H9 (cell line): ENCODE data around the gene CBLB. TPM values are rescaled to one million over a fixed set of nuclear protein-coding genes. Genes with fewer than 3 reads are reported as not detected.

Experiments used
- DNase-seq: peaks from one replicate; pipeline ENCODE4 v3.0.0-alpha.2; 2017
- H2AFZ ChIP-seq: one replicate; pipeline ENCODE4 v1.6.1; 2013; ENCODE audit warnings: mild to moderate bottlenecking, low read length, control low read depth, moderate library complexity
- H2AK5ac ChIP-seq: 2 replicates; pipeline ENCODE4 v1.6.1; 2013; ENCODE audit warnings: low read length, control low read depth, mixed read lengths; ENCODE audit not compliant: insufficient read length
- H2BK120ac ChIP-seq: one replicate; pipeline ENCODE4 v1.6.1; 2013; ENCODE audit warnings: low read depth, mild to moderate bottlenecking, low read length, control low read depth, inconsistent platforms; ENCODE audit not compliant: poor library complexity, severe bottlenecking
- H2BK12ac ChIP-seq: 2 replicates; pipeline ENCODE4 v1.6.1; 2013; ENCODE audit warnings: low read length, control low read depth, mixed read lengths, low read depth; ENCODE audit not compliant: insufficient read length
- H2BK15ac ChIP-seq: 2 replicates; pipeline ENCODE4 v1.6.1; 2013; ENCODE audit warnings: low read depth, low read length, control low read depth
- H2BK20ac ChIP-seq: one replicate; pipeline ENCODE4 v1.6.1; 2013; ENCODE audit warnings: low read depth, mild to moderate bottlenecking, low read length, control low read depth, inconsistent platforms; ENCODE audit not compliant: poor library complexity, severe bottlenecking
- H2BK5ac ChIP-seq: 2 replicates; pipeline ENCODE4 v1.6.1; 2013; ENCODE audit warnings: low read length, control low read depth, mixed read lengths; ENCODE audit not compliant: insufficient read length
- H3K14ac ChIP-seq: 2 replicates; pipeline ENCODE4 v1.6.1; 2013; ENCODE audit warnings: low read length, control low read depth; ENCODE audit not compliant: insufficient read depth
- H3K18ac ChIP-seq: 2 replicates; pipeline ENCODE4 v1.6.1; 2013; ENCODE audit warnings: low read depth, mild to moderate bottlenecking, mixed read lengths, low read length, control low read depth; ENCODE audit not compliant: insufficient read length
- H3K23ac ChIP-seq: 2 replicates; pipeline ENCODE4 v1.6.1; 2013; ENCODE audit warnings: low read length, control low read depth, mixed read lengths, low read depth; ENCODE audit not compliant: insufficient read length
- H3K23me2 ChIP-seq: 2 replicates; pipeline ENCODE4 v1.6.1; 2013; ENCODE audit warnings: low read depth, mild to moderate bottlenecking, mixed read lengths, low read length, control low read depth; ENCODE audit not compliant: insufficient read length, poor library complexity, severe bottlenecking
- H3K27ac ChIP-seq: 2 replicates; pipeline ENCODE4 v1.5.1; 2013; ENCODE audit warnings: low read length, control low read depth, mixed read lengths, low read depth; ENCODE audit not compliant: insufficient read length
- H3K27me3 ChIP-seq: 2 replicates; pipeline ENCODE4 v1.6.1; 2013; ENCODE audit warnings: low read length, control low read depth, inconsistent platforms; ENCODE audit not compliant: insufficient read depth
- H3K4ac ChIP-seq: 2 replicates; pipeline ENCODE4 v1.6.1; 2013; ENCODE audit warnings: low read depth, mild to moderate bottlenecking, control low read depth, inconsistent platforms, low read length, moderate library complexity
- H3K4me1 ChIP-seq: 2 replicates; pipeline ENCODE4 v1.6.1; 2013; ENCODE audit warnings: low read length, control low read depth, inconsistent platforms; ENCODE audit not compliant: insufficient read depth
- H3K4me2 ChIP-seq: 2 replicates; pipeline ENCODE4 v1.6.1; 2013; ENCODE audit warnings: low read length, control low read depth, mixed read lengths; ENCODE audit not compliant: insufficient read length, insufficient read depth
- H3K56ac ChIP-seq: 2 replicates; pipeline ENCODE4 v1.6.1; 2013; ENCODE audit warnings: low read depth, mild to moderate bottlenecking, mixed read lengths, low read length, control low read depth; ENCODE audit not compliant: insufficient read length
- H3K79me1 ChIP-seq: 2 replicates; pipeline ENCODE4 v1.6.1; 2013; ENCODE audit warnings: low read depth, mild to moderate bottlenecking, moderate library complexity, low read length, control low read depth, inconsistent platforms; ENCODE audit not compliant: insufficient read depth, poor library complexity, severe bottlenecking
- H3K79me2 ChIP-seq: 2 replicates; pipeline ENCODE4 v1.6.1; 2013; ENCODE audit warnings: low read length, control low read depth, inconsistent platforms; ENCODE audit not compliant: insufficient read depth
- H3K9ac ChIP-seq: 2 replicates; pipeline ENCODE4 v1.6.1; 2013; ENCODE audit warnings: low read length, control low read depth, mixed read lengths; ENCODE audit not compliant: insufficient read length; ENCODE audit errors: extremely low read depth
- H3K9me3 ChIP-seq: one replicate; pipeline ENCODE4 v1.6.1; 2013; ENCODE audit warnings: low read depth, low read length, inconsistent platforms; ENCODE audit not compliant: control insufficient read depth
- H3T11ph ChIP-seq: one replicate; pipeline ENCODE4 v1.6.1; 2013; ENCODE audit warnings: mild to moderate bottlenecking, low read length, control low read depth, inconsistent platforms
- H4K20me1 ChIP-seq: one replicate; pipeline ENCODE4 v1.6.1; 2013; ENCODE audit not compliant: control insufficient read depth, insufficient read length, insufficient read depth
- H4K5ac ChIP-seq: 2 replicates; pipeline ENCODE4 v1.6.1; 2013; ENCODE audit warnings: low read depth, mild to moderate bottlenecking, mixed read lengths, low read length, control low read depth; ENCODE audit not compliant: insufficient read length
- H4K8ac ChIP-seq: replicated peaks from 2 replicates; pipeline ENCODE4 v1.6.1; 2013; ENCODE audit warnings: low read length, control low read depth, mixed read lengths, low read depth; ENCODE audit not compliant: insufficient read length
- H4K91ac ChIP-seq: 2 replicates; pipeline ENCODE4 v1.6.1; 2013; ENCODE audit warnings: low read depth, mild to moderate bottlenecking, moderate library complexity, mixed read lengths, low read length, control low read depth; ENCODE audit not compliant: insufficient read length
- H3K27ac Mint-ChIP-seq, 3 experiments: 2 replicates in 2 of 3; 3 replicates in 1 of 3; pipeline ENCODE4 v1.8.0; 2020 to 2021; ENCODE audit warnings: mixed read lengths in 3 of 3, mild to moderate bottlenecking in 1 of 3, moderate library complexity in 1 of 3
- H3K27me3 Mint-ChIP-seq: 2 replicates; pipeline ENCODE4 v1.8.0; 2021; ENCODE audit warnings: low read depth, mild to moderate bottlenecking, moderate library complexity, mixed read lengths
- H3K36me3 Mint-ChIP-seq, 3 experiments: 2 replicates in 2 of 3; 3 replicates in 1 of 3; pipeline ENCODE4 v1.8.0; 2020 to 2021; ENCODE audit warnings: low read depth in 3 of 3, mixed read lengths in 3 of 3; ENCODE audit not compliant: insufficient read depth in 1 of 3
- H3K4me1 Mint-ChIP-seq, 2 experiments: 2 replicates each; pipeline ENCODE4 v1.8.0; 2020; ENCODE audit warnings: mixed read lengths in 2 of 2
- H3K4me3 Mint-ChIP-seq, 2 experiments: 2 replicates in 1 of 2; 3 replicates in 1 of 2; pipeline ENCODE4 v1.8.0; 2020 to 2021; ENCODE audit warnings: mild to moderate bottlenecking in 2 of 2, mixed read lengths in 2 of 2, moderate library complexity in 1 of 2
- H3K9me3 Mint-ChIP-seq, 2 experiments: 2 replicates in 1 of 2; 3 replicates in 1 of 2; pipeline ENCODE4 v1.8.0; 2020; ENCODE audit warnings: mild to moderate bottlenecking in 2 of 2, mixed read lengths in 2 of 2, moderate library complexity in 1 of 2
- WGBS: extraction: QIAGEN DNeasy Blood & Tissue Kit; methylation state at CpG from one replicate; pipeline ENCODE4 v1.1.7; 2013; ENCODE audit warnings: missing lambda C conversion rate, low lambda C conversion rate, mixed read lengths; ENCODE audit not compliant: insufficient read length; ENCODE audit errors: extremely low coverage; 5-methylcytosine and 5-hydroxymethylcytosine counted together
- total RNA-seq: library from RNA; stranded (reverse); gene quantifications from 2 replicates; pipeline ENCODE4 v1.2.1, GENCODE V29; 2021
- TF ChIP-seq, protein P1 (sequence below): fragments of 200-600 bp; sonication (generic); conservative IDR thresholded peaks from 3 replicates; pipeline ENCODE4 v1.8.0; 2021; ENCODE audit warnings: antibody characterized with exemption, mild to moderate bottlenecking

Gene CBLB
- total RNA-seq, 1 experiment from 2014 or later, result 25.7 TPM

DNA sequence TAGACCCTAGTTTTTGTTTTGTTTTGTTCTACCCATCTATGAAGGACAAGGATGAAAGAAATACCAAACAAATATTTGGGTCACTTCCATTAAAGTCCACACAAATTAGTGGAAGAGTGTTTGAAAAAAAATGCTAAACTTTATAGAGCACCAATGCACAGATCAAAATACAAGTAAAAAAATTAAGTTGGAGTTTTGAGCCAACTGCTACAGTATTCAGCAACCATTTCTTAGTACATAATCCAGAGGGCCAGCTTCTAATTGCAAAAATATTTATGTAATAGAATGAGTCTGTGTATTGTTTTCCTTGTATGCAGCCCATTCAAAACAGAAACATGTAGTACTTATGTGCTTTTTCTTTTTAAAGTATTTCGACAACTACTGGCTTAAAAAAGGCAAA lies 121.1 kb downstream of the CBLB start:
- Histone ChIP-seq H3K23me2 (no peaks in the 10 kb centered on the region), H4K20me1 (no peaks in the 10 kb centered on the region), H4K8ac (no peak overlapping the region), H3T11ph (no peak overlapping the region), H2BK5ac (no peak overlapping the region), H3K4me1 (no peaks in the 10 kb centered on the region; the same call in 1 of the 2 replicates), H3K9ac (no peak overlapping the region), H3K14ac (no peak overlapping the region), H4K5ac (no peak overlapping the region), H2BK120ac (no peak overlapping the region), H4K91ac (no peak overlapping the region), H2BK15ac (no peak overlapping the region), H2AFZ (no peak overlapping the region), H3K27me3 (no peaks in the 10 kb centered on the region), H3K27ac (no peak overlapping the region), H3K4me2 (no peak overlapping the region), H2BK12ac (no peak overlapping the region), H3K18ac (no peak overlapping the region), H3K79me1 (no peaks in the 10 kb centered on the region), H3K56ac (no peak overlapping the region), H2BK20ac (no peak overlapping the region), H3K4ac (no peak overlapping the region), H3K9me3 (no peaks in the 10 kb centered on the region), H2AK5ac (no peak overlapping the region), H3K23ac (no peak overlapping the region), H3K79me2 (no peaks in the 10 kb centered on the region)
- H3K4me3 Mint-ChIP-seq, result no peak overlapping the region
- peaks cover 11 to 12% of the 10 kb centered on the region in 2 experiments for H3K4me1 Mint-ChIP-seq
- H3K27me3 Mint-ChIP-seq, result no peaks in the 10 kb centered on the region
- TF ChIP-seq, protein P1, sequence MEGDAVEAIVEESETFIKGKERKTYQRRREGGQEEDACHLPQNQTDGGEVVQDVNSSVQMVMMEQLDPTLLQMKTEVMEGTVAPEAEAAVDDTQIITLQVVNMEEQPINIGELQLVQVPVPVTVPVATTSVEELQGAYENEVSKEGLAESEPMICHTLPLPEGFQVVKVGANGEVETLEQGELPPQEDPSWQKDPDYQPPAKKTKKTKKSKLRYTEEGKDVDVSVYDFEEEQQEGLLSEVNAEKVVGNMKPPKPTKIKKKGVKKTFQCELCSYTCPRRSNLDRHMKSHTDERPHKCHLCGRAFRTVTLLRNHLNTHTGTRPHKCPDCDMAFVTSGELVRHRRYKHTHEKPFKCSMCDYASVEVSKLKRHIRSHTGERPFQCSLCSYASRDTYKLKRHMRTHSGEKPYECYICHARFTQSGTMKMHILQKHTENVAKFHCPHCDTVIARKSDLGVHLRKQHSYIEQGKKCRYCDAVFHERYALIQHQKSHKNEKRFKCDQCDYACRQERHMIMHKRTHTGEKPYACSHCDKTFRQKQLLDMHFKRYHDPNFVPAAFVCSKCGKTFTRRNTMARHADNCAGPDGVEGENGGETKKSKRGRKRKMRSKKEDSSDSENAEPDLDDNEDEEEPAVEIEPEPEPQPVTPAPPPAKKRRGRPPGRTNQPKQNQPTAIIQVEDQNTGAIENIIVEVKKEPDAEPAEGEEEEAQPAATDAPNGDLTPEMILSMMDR, result no peak
- H3K36me3 Mint-ChIP-seq, result peaks cover 3 to 13% (median 6%) of the 10 kb centered on the region in 3 experiments; a peak in 6 of 7 replicates
- H3K27ac Mint-ChIP-seq, result no peak overlapping the region
- no peaks in the 10 kb centered on the region for H3K9me3 Mint-ChIP-seq
- no CpG with 5 or more reads among the region's 1 CpG for WGBS
- DNase-seq, result no peak
